Activated CD4-positive, alpha-beta T cell treated with anti-CD3 and anti-CD28 coated beads, Interleukin-10, Interleukin-2, amounts not matched to agents 100 ng/mL and 50 ng/mL, durations not matched to agents 16 hours and 8 hours (primary cell): ENCODE data around the gene ELFN1.

Source experiments
- DNase-seq: peaks from one replicate; pipeline ENCODE4 v3.0.0-alpha.2; 2020

The ELFN1 gene

GRCh38 chr7:1696671-1697498 lies 26.8 kb downstream of the ELFN1 start:
- DNase-seq: no peak

DNA sequence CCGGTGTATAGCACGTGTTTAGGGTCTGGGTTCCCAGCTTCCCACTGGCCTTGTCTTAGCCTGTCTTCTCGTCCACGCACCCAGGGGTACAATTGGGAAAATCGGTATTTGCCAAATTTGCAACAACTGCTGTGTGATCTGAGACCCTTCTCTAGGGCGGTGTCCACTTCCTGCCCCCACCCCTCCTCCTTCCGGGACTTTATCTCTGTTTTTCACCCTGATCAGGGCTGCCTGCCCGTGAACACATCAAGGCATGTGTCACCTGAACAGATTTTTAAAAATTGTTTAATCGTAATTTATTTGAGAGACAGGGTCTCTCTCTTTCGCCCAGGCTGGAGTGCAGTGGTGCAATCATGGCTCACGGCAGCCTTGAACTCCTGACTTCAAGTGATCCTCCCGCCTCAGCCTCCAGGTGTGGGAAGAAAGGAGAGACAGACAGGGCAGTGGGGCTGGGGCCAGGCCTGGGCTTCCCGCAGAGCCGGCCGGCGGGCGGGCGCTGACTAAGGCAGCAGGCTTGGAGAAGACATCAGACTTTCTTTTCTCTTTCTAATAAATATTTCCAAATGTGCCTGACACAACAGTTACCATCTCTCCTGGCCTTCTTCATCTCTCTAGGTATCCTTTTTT lies 27.5 kb downstream of the ELFN1 start:
- DNase-seq: no peak

- no peak for DNase-seq
Measured at GRCh38 chr7:1698201-1698600, 28.1 kb downstream of the ELFN1 start.

GRCh38 chr7:1698951-1699350 lies 28.9 kb downstream of the ELFN1 start:
- no peak for DNase-seq

GRCh38 chr7:1700086-1700485 lies 30.0 kb downstream of the ELFN1 start:
- DNase-seq: no peak

- DNase-seq: no peak
Measured at GRCh38 chr7:1700536-1701333, 30.7 kb downstream of the ELFN1 start.

GRCh38 chr7:1702652-1703051 lies 32.6 kb downstream of the ELFN1 start:
- no peak for DNase-seq

DNA sequence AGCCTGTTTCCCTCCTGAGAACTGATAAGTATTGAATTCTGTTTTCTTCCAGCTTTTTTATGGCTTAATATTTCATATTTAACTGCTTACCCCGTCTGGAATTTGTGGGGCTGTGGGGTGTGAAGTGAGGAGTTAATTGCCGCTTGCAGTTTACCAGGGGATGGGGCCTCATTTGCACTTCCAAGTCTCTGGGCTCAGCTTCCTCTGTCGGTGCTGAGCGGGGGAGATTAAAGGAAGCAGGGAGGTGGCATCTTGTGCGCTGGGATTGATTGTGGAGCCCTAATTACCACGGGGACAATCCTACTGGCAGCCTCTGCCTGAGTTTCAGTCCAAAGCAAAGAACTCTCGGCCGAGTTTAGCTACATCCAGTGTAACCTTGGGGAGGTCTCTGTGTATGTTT lies 33.4 kb downstream of the ELFN1 start:
- no peak for DNase-seq

DNA sequence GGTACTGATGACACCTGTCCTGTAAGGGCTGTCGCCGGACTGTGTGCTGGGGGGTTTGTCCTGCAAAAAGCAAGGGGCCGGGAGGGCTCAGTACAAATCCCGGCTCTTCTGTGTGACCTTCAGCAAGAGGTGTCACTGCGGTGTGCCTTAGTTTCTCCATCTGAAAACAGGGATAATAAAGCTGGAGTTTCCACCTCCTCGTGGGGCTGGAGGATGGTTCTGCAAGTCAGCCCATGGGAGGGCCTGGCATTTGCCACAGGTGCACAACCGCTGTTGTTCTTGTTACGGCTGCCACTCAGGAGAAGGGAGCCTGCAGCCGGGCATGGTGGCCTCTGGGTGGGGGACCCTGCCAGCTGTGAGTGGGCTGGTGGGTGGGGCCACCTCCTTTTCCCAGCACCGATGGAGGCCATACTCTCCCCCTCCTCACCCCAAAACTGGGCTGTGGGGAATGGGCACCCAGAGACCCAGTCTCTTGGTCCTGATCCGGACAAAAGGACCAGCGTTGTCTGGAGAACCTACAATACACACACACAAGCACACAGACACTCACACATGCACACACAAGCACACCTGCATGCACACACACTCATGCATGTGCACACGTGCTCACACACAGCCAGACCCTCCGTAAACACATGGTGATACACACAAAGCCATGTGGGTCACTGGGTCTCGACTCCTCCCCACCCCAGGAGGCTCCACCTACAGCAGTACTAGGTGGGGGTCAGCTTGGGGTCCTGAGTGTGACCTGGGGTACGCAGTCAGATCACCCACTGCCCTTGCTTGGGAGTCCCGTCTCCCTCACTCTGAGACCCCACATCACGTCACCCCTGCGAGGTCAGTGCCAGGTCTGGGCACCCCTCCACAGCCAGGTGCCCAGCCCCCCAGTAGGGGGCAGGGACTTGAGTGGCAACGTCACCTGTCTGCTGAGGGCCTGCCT lies 34.1 kb downstream of the ELFN1 start:
- DNase-seq: no peak

GRCh38 chr7:1704811-1705738 lies 35.0 kb downstream of the ELFN1 start:
- DNase-seq: no peak

GRCh38 chr7:1705856-1706255 lies 35.8 kb downstream of the ELFN1 start:
- DNase-seq: no peak

DNA sequence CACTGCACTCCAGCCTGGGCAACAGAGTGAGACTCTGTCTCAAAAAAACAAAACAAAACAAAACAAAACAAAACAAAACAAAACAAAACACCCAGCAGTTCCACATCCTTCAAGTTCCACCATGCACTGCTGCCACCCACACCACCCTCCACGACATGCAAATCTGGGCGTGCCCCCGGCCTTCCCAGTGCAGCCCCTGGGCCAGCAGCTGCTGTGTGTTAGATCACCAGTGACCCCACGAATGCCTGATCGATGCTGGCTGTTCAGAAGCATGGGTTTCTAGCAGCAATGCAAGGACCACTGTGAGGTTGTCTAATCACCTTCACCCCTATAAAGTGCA lies 36.3 kb downstream of the ELFN1 start:
- no peak for DNase-seq

- DNase-seq: no peak
Measured at GRCh38 chr7:1706721-1707613, 36.9 kb downstream of the ELFN1 start.

DNA sequence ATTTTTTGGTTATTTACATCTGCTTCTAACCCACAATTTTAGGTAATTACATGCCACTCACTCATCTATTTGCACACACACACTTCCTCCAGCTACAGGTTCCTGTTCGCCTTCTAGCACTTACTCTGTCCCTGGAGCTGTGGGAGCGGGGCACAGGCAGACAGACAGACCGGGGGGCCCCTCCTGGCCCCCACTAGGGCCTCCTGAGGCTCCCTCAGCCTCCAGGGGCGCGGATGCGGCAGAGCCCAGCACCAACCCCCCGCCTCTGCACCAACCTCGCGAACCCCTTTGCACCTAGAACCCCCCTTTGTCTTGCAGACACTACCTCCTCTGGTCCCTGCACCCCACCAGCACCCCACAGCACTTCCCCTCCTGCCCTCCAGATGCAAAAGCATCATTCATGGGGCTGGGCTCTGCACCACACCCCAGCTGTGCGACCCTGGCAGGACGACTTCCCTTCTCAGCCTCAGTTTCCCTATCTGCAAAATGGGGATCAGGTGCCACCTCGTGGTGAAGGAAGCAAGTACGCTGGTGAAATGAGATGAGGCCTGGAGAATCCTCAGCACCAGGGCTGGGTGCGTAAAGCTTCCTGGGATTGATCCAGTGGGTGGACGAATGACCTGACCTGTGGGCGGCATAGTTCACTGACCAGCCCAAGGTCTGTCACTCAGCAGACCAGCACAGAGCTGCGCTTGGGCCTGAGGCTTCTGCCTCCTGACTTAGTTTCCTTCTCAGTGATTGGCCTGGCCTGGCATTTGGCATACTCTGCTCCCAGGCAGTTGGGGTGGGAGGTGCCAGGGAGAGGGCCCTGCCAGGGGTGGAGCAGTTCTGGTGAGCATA lies 37.9 kb downstream of the ELFN1 start:
- no peak for DNase-seq

DNA sequence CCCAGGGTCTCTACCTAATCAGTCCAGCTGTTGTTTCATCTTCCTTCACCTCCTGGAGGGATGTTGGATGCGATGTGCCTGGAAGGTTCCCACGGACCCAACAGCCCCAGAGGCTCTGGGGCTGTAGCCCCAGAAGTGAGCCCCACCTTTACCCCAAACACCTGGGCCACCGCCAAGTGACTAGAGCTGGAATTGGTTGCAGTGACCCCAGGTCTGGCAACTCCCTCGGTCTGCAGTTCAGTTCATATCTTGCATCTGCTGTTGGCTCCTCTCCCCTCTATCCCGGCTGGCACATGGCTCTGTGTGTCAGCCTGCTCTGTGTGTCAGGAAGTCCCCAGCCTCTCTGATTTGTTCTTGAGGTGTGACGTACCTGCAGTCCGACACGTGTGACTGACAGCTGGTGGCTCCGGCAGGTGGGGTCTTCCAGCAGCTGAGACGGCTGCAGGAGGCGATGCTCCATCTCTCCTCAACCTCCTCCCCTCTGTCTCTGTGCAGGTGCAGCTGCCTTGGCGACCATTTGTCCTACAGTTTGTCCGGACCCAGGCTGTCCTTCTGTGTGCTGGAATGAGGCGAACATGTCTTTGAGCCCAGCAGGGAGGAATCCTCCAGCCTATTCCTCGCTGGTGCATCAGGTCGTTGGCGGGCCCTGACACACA lies 38.6 kb downstream of the ELFN1 start:
- DNase-seq: no peak

DNA sequence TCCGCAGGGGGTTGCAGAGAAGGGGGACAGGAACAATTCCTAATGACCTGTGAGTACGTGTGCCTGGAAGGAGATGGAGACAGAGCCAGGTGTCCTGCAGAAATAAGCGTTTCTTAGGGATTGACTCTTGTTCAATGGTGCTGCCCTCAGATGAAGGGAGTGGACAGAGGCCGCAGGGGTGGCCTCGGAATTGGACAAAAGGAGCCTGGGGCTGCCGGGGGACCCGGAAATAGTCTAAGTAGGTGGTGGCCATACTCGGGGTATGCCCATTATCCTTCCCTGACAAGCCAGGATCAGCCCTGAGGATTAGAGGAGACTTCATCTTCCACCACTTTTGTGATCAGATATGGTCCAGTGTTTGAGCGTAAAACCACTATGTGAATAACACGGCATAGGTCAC lies 39.2 kb downstream of the ELFN1 start:
- DNase-seq: no peak

DNA sequence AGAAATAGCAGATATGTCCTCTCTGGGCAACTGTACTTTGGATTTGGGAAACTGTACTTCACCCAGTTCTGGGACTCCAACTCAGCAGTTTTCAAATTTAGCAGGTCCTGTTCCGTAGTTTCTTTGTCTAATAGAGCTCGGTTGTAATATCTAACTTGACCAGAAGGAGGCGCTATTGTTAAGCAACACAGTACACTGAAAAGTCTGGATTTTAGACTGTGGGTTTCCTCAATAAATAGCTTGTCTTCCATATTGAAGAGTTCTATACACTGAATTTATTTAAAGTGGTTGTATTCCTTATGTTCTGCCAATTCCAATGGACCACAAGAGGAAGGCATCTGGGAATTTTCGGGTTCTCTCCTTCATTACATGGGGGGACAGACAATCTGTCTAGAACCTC lies 39.8 kb downstream of the ELFN1 start:
- no peak for DNase-seq

DNA sequence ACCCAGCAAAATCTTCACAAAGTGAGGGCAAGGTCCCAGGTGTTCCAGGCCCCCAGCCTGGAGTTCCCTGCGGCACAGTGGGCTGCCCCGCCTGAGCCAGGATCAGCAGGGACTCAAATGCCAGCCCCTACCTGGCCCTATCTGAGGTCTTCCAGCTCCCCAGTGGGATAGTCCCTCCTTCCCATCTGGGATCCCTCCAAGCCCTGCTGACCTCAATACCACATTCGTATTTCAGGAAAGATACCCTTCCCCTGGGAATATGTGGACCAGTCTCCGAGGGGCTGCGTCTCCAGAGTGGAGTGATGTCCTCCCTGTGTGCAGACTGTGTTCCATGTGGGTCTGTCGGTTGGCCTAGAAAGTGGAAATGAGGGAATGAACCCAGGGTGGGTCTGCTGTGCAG lies 40.9 kb downstream of the ELFN1 start:
- DNase-seq: no peak

DNA sequence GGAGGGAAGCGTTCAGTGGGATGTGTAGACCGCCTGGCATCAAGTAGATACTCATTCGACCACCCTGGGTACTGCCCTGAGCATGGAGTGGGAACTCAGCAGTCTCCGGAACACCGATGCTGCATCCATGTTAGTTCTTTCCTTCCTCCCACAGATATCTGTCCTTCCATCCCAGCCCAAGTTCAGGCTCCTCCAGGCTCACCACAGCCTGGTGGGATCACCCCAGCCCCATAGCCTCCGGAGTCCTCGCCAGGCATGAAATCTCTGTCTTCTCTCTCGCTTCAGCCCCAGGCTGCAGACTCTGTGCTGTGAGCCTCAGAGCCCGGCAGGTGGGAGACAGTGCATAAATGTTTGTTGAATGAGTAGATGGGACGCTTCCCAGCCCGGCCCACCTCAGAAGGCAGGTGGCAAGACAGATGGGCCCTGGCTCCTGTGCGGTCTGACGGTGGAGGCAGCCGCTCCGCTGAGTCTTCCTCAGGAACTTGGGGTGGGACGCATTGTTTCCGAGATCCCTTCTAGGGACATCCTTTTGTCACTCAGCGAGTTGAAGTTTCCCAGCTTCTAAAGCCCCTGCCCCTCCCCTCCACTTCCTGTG lies 42.9 kb downstream of the ELFN1 start:
- DNase-seq: no peak
